Epithelial cell of umbilical artery (primary cell): ENCODE data around the gene TMEM45A. TPM values are rescaled to one million over a fixed set of nuclear protein-coding genes. Genes with fewer than 3 reads are reported as not detected.

Source experiments
- total RNA-seq: library from RNA; depleted of rRNA; stranded (reverse); fragments of >200 nt; gene quantifications from 2 replicates; pipeline ENCODE4 v1.2.3, GENCODE V29; 2014

TMEM45A gene, protein sequence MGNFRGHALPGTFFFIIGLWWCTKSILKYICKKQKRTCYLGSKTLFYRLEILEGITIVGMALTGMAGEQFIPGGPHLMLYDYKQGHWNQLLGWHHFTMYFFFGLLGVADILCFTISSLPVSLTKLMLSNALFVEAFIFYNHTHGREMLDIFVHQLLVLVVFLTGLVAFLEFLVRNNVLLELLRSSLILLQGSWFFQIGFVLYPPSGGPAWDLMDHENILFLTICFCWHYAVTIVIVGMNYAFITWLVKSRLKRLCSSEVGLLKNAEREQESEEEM
- 2.3 and 3.6 TPM in 2 replicates for total RNA-seq

DNA sequence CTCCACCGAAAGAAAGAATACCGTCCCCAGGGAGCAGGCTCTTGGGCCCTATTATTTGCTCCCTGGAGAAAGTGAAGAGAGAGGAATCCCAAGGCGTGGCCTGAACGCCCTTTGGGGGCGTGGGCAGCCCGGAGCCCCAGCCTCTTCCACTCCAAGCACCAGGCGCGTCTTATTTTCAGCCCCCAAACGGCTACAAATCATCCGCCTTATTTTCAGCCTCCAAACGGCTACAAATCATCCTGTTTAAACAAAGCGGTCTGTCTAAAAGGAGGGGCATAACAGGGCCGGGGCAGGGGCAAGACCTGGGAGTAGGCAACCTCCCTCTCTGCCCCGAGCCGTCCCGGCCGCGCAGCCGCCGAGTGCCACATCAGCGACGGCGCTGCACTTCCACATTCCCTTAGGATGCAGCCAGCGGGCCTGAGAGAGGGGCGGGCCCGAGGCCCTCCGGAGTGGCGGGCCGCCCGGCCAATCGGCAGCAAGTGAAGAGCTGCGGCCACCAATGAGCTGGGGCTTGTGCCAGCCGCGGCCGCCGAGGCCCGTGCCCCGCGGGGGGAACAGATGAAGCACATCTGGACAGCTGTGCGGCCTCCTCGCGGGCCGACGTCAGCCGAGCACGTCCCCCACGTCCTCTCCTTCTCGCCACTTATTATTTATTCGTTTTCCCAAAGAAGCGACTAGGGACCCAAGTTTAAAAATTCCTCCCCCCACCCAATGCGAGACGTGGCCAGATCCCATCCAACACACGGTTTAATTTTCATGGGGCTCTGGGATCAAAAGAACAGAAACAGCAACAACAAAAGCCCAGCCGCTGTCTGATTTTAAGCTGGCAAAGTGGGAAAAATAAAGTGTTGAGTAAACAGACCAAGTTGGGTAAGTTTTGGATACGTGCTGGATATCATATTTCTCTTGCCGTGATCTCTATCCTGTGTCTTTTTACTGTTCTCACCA, at the start of gene TMEM45A:
TMEM45A (plus strand) TSS at position 561 of the 948 bp plus-strand sequence. CDS start 62,593 bp downstream, outside the sequence.

DNA sequence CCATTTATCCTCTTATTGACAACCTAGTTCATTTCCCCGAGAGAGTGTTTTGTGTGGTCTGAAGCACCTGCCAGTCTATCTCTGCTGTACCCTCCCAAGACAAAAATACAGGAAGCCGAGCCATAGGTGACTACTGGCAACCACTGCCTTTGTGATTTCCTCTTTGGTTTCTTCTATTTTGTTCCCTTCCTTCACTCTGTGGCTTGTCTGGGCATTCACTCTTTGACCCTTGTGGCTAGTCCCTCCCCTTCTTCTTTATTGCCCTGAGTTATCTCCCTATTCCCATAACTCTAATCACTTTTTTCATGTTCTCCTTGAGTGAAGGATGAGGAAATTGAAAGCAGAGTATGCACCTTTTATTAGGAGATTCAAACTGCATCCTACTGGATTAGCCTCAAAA, 116.9 kb downstream of the TMEM45A start, which contains the start of gene ADGRG7:
ADGRG7 (plus strand) TSS at position 297 of the 400 bp plus-strand sequence. CDS start 256 bp downstream, outside the sequence.

Other genes with a start within 250 kb of the TMEM45A start
- gene TBC1D23, start 231.6 kb upstream of the TMEM45A start, total RNA-seq = 43.5 and 76.6 TPM in 2 replicates
- gene NIT2, start 157.9 kb upstream of the TMEM45A start, total RNA-seq = 11.4 and 11.6 TPM in 2 replicates
- 46.8 and 50.8 TPM in 2 replicates for gene TOMM70, start 91.5 kb upstream of the TMEM45A start, total RNA-seq
- gene LNP1, start 91.1 kb upstream of the TMEM45A start, total RNA-seq = 2.6 and 3.2 TPM in 2 replicates
- gene ADGRG7, start 117.0 kb downstream of the TMEM45A start, total RNA-seq = 0.30 TPM in 1 of 2 replicates, not detected in the other
- gene TFG, start 216.9 kb downstream of the TMEM45A start, total RNA-seq = 71.6 and 73.7 TPM in 2 replicates